HG03064 (cell line): ENCODE results near the gene TCEANC.

Experiments used
- ATAC-seq: cut with Tn5 transposase; IDR thresholded peaks from one replicate; pipeline ENCODE4 v1.9.1; 2021; ENCODE audit warnings: low read depth; ENCODE audit not compliant: unreplicated experiment

Gene TCEANC

DNA sequence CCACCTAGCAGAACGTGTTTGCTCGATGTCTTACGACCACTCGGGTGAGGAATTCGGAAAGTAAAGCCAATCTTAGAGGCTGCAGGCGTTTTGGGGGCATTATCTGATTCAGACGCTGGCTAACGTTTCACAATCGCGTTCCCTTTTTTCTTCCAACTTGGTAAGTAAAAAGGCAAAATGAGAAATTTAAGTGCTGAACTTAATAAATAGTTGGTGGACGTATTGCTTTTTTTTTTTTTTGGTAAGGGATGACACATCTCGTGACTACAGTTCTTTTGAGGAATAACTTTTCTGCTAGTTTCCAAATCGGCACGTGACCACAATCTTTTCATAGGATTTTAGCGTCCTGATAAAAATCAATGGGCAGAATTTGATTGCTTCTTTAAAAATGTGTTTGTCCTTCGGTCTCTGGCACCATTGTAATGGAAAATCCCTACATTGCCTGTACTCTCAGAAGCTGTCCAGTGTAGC is 36.8 kb downstream of the TCEANC start:
- ATAC-seq, result no peak

DNA sequence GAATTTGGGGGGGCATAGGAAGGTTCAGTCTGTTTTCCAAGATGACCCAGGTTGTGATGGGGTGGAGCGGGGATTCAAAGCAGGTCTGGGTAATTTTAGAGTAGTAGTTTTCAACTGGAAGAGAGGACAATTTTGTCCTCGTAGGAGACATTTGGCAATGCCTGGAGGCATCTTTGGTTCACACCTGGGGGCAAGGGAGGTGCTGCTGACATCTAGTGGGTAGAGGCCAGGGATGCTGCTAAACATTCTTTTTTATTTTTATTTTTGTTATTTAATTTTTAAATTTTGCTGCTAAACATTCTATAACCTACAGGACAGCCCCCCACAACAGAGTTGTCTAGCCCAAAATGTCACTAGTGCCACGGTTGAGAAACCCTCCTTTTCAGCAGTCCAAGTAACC is 37.9 kb downstream of the TCEANC start:
- no peak for ATAC-seq

DNA sequence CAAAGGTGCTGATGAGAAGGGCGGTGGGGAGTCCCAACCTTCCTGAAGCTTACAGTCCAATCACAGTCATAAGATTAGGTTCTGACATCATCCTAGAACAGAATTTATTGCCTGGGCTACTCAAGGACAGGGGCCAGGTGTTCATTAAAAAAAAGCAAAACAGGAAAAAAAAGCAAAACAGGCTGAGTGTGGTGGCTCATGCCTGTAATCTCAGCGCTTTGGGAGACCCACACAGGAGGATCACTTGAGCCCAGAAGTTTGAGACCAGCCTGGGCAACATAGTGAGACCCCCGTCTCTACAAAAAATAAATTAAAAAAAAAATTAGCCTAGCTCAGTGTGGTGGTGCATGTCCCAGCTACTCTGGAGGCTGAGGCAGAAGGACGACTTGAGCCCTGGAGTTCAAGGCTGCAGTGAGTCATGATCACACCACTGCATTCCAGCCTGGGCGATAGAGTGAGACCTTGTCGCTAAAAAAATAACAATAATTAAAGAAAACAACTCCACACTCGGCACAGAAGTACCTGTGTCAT is 39.0 kb downstream of the TCEANC start:
- no peak for ATAC-seq

DNA sequence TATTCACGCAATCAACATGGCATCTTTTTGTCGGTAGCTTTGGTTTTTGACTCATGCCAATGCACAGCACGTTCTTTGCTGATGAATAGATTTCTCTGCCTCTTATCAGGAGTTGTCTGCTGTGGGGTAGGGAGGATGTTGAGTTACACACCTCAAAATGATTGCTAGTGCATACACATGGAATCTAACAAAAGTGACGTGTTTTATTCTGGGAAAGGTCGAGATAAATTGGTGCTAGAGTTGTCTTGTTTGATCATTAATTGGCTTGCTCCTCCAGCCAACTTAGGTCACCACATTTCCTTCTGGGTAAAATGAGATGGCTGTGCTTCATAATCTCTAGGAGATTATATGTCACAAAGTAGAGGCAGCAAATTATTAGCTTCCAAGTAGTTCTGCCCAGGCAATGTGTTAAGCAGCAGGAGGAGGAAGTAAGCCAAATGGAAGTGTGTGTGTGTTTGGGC is 39.9 kb downstream of the TCEANC start:
- no peak for ATAC-seq

DNA sequence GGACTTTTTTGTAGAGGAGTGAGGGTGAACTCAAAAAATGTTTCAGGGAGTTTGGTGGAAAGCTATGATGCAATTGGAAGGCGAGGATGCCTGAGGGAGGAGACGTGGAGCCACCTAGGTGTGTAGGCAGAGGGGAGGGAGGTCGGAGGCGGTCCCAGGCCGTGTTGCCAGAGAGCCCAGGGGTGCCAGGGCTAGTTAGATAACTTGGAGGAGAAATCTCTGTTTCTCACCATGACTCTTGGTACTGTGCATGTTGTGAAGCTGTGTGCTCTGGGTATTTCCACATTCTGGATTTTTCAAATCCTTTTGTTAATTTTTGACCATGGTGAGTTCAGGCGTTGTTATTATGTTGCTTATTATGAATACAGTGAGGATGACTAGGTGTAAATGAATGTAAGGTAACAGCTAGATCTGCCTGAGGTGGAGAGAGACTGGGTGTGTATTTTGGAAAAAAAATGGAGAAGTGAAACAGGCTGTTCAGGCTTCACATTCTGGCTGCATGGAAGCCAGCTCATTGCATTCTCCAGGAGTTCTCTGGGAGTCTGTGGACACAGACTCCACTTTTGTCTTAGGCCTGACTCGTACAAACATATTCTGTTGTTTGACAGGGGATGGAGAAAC is 40.5 kb downstream of the TCEANC start:
- ATAC-seq, result no peak

DNA sequence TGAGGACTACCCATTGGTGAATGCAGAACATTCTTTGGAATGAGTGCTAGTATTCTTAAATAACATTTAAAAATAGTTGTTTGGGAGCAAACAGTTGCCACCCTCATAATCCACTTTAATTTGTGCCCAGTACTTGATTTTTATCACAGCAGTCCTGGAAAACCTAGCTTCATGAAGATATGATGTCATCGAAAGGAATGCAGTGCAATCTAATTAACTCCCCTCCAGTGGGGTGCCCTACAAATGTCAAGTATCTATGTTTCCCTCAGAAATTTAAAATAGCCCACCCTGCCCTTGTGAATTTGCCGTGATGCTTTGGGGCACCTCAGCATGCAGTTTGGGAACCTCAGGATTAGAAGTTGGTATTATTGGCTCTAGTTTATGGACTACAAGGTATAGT is 41.4 kb downstream of the TCEANC start:
- no peak for ATAC-seq

DNA sequence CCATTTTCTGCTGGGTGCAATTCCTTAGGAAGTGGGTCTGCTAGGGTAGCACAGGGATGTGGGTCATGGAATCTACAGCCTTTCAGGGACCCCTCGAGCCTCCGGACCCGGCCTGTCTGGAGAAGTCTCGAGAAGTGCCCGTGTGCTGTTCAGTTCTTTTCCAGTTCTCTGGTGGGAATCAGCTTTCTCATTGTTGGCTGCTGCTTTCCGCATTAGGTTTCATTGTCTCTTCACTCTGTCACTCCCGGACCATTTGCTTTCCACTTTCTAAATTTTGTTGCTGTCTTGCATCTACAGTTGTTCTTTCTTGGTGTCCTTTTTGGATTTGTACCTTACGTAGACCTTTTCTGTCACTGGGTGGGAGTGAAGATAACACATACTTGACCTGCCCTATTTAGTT is 42.0 kb downstream of the TCEANC start:
- ATAC-seq, result no peak

DNA sequence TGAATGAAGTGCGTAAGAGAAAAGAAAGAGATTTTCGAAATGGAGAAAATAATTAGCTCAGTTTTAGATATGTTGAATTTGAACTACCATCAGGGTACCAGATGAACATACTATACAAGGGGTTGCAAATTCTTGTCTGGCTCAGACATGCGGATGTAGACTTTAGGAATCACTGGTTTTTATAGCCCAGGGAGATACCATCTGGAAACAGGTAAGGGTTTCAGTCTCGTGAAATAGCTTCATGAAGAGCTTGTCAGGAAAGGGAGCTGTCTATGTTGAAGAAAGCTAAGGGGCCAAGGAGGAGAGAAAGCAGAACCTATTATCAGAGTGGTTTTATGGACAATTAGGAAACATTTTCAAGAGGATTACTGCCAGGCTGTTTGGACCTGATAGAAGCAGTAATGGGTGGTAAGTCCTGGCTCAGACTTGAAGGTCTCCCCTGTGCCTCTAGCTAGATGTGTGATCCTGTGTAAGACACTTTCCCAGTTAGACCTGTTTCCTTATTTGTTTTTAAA is 42.7 kb downstream of the TCEANC start:
- no peak for ATAC-seq

DNA sequence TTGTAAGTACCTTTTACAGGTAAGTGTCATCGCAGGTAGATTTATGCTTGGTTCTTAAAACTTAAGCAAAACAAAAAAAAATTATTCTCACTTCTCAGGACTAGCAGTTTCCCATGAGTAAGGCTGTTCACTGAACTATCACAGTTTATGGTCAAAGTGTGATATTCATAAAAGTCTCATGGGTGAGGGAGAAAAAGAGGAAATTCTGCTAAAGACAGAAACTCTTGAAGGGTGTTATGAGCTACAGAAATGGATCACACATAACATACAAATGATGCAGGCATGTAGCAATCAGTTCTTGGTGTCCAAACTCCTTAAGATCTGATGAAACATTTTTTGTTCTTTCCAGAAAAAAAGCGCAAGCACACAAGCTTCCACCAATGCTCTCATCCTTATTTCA is 44.5 kb downstream of the TCEANC start:
- ATAC-seq, result peak; percentile 56

DNA sequence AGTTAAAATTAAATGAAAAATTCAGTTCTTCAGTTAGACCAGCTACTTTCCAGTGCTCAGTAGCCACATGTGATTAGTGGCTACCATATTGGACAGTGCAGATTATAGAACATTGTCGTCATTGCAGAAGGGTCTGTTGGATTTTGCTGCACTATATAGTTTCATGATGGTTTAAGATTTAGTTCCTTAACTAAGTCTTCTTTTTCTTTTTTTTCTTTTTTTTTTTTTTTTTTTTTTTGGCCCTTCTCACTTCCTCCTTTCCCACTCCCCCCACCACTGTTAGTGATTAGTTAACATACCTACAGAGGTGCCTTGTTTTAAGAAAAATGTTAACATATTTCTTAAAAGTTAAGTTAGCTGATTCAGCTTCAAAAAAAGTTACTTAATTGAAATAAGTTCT is 45.0 kb downstream of the TCEANC start:
- ATAC-seq, result no peak

DNA sequence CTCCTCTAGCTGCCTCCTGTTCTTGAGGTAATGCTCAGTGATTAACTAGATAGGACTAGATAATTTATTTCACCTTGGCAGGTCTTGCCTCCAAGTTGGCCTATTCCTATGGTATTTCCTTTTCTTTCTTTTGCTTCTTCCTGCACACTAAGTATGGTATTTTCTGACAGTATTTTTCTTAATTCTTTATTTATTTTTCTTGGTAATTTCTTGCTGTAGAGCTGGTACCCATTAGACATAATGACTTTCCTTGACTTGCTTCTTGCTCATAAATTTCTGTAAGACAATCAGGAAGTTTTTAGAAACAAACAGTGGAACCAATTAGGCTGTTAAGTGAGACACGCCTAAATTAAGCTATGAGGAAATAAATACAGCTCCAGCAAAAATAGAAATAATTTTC is 45.5 kb downstream of the TCEANC start:
- ATAC-seq, result no peak

DNA sequence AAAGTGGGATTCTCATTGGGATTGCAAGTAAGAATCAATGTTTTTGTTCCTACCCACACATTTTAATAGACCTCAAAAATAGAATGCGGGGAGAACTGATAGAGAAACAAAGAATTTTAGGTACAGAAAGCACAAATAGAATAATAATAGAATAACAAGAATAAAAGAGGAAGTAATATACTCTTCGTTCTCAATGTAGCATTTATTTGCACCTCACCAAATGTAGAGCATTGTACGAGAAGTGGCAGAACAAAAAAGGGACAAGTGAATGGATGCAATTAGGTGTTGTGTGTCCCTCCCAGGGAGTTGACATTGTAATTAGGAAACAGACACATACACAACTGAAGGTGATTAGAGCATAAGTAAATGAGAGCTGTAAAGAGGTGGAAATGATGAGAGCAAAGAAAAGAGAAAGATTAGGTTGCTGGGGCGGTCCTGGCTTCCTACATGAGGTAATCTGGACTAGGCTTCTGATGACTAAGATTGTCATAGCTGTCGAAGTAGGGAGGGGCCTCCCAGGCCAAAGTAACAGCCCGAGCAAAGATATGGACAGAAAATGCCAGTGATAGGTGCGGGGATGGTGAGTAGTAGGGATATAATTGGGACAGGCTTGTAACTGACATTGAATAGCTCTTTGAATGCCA is 46.4 kb downstream of the TCEANC start:
- ATAC-seq, result no peak

DNA sequence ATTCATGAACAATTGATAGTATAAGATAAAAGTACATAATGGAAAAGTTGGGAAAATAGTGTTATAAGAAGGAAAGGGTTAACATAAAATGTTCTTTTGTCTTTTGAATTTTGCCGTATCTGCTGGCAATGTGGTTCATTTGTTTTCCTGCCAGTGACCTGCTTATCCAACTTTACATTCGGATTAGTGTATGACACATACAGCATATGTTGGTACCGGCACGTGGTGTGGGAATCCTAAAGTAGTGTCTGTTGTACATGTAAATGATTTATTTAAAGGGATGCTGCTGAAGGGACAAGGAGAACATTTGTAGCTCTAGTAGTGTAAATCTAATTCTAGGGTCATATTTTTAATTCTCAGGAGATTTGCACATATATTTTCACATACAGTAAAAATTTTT is 47.4 kb downstream of the TCEANC start:
- ATAC-seq, result no peak

DNA sequence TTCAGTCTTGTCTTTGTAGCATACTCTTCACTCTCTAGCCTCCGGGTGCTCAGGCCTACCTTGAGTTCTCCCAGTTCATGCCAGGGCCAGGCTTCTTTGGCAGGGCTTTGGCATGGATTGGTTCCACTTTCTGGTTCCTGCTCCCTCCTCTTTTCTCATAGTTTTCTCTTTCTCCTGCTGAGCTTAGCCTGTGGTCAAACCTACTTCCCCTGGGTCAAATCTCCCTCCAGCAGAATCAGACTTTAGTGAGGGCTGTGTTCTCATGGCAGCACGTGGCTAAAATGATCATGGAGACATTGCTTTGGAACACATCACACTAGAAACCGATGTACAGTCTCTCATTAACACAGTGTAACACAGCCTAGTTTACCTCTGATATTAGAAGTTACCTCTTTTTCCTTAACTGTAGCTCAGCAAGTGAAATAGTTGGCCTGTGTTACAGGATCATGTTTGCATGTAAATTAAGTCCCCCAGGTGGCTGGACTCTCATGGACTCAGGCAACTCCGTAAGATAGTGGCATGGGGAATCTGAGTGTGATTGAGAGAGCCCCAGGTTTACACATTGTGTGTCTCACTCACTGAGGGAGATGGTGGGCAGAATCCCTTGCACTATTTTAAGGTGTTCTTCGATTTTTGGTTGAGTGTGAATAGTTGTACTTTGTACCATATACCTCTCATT is 49.3 kb downstream of the TCEANC start:
- ATAC-seq, result no peak

DNA sequence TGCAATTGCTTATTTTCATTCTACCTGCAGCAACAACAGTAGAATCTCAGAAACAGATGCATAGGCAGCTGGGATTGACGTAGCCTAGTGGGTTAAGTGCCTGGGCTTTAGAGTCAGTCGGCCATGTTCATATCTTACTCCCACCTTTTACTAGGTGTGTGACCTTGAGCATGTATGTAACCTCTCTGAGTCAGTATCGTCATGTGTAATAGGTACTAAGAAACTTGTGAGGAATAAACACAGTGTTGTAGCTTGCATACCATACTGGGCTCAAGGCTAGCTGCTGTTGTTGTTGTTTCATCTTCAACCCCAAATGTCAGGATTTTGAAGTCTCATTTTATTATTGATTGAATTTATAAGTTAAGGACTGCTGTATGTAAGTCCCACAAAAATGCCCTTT is 50.2 kb downstream of the TCEANC start:
- no peak for ATAC-seq

DNA sequence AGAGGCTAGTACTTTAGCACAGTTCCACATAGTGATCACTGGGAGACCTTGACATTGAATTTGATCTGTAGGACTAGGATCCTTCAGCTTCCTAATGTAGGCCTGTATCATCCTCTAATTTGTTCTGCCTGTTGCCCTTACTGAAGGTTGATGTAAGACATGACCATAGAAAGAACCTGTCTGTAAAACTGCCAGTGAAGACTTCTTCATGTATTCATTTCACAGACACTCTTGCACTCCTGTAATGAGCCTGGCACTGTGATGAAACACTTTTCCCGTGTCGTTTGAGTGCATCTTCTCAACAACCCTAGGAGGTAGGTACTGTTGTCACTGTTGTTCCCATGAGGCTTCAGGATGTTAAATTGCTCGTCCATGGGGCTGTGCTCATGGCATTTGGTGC is 50.6 kb downstream of the TCEANC start:
- no peak for ATAC-seq

DNA sequence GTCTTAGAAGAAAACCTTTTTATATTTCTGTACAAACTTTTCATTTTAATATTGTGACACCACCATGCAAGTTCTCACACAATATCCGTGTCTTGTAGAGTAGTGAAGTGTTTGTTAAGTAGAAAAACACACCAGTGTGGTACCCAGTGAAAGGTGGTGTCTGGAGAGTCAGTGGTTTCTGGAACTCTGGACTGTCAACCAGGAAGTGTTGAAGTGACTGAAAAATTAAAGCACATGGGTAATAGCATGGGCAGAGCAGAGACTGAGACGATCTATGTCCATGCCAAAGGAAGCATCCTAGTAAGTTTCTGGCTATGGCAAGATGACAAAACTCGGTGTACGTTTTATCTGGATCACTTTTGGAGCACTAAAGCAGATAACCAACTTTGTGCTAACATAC is 58.2 kb downstream of the TCEANC start:
- no peak for ATAC-seq
